Breast epithelium (tissue), 4 donors: ENCODE results near the gene ADNP. TPM values are rescaled to one million over a fixed set of nuclear protein-coding genes. Genes with fewer than 3 reads are reported as not detected.
A peak's percentile ranks its signal among the peaks of the same experiment; 100 is the strongest.

Experiments used
- DNase-seq, 2 donors: peaks; one replicate each; pipeline ENCODE4 v3.0.0-alpha.2; 2019; ENCODE audit warnings: low spot score in 2 of 2
- H3K27ac ChIP-seq, 2 donors: fragments of 200-600 bp; sonication (generic) in 1 of 2; one replicate each; pipeline ENCODE4 v1.5.1; 2016 to 2019; ENCODE audit warnings: mild to moderate bottlenecking in 1 of 2
- H3K27me3 ChIP-seq, 2 donors: fragments of 200-600 bp; sonication (generic) in 1 of 2; one replicate each; pipeline versions ENCODE4 v1.5.1 to v1.6.0; 2017 to 2019; ENCODE audit warnings: control low read depth in 1 of 2, mild to moderate bottlenecking in 1 of 2
- H3K36me3 ChIP-seq: fragments of 200-600 bp; one replicate; pipeline ENCODE4 v1.5.1; 2019
- H3K4me1 ChIP-seq, 2 donors: fragments of 200-600 bp; sonication (generic); one replicate each; pipeline ENCODE4 v1.5.1; 2016 to 2019; ENCODE audit warnings: control low read depth in 1 of 2
- H3K4me3 ChIP-seq, 3 donors: fragments of 200-600 bp; sonication (generic); 1 replicate in 2 of 3; 2 replicates in 1 of 3; pipeline ENCODE4 v1.5.1; 2016 to 2019; ENCODE audit warnings: mild to moderate bottlenecking in 3 of 3, moderate library complexity in 2 of 3
- H3K9me3 ChIP-seq, 2 donors: fragments of 200-600 bp; sonication (generic) in 1 of 2; one replicate each; pipeline ENCODE4 v1.5.1; 2016 to 2019; ENCODE audit warnings: control low read depth in 1 of 2
- CTCF ChIP-seq, 3 donors: fragments of 450-650 bp; IDR thresholded peaks; one replicate each; pipeline ENCODE4 v1.5.1; 2016 to 2017; ENCODE audit warnings: antibody characterized with exemption in 3 of 3, mild to moderate bottlenecking in 3 of 3, moderate library complexity in 3 of 3
- POLR2A ChIP-seq: fragments of 450-650 bp; IDR thresholded peaks from one replicate; pipeline ENCODE4 v1.6.1; 2016; ENCODE audit warnings: antibody characterized with exemption, mild to moderate bottlenecking, moderate library complexity
- POLR2AphosphoS5 ChIP-seq, 3 donors: sonication (generic); formaldehyde crosslinking; IDR thresholded peaks; one replicate each; pipeline ENCODE4 v1.6.1; 2017; ENCODE audit warnings: antibody characterized with exemption in 3 of 3
- intact Hi-C: fragments of 100-400 bp; cut with DNase I; formaldehyde crosslinking; loops from one replicate; pipeline ENCODE4 v1.15.1; 2023; ENCODE audit warnings: low total_unique reads
- total RNA-seq, 3 donors: library from RNA; depleted of rRNA; stranded (reverse); fragments of >200 nt; gene quantifications; one replicate each; pipeline ENCODE4 v1.1.0, GENCODE V29; 2016

Gene ADNP
- total RNA-seq, 3 donors from 2014 or later: 51.7 to 70.2 (median 60.0) TPM

- DNase-seq: peak; percentile 75 to 79
- TF ChIP-seq POLR2AphosphoS5 (IDR thresholded peaks at IDR 0.05): peak in 2 of 3 donors; percentile 3 to 11
- TF ChIP-seq CTCF (IDR thresholded peaks at IDR 0.05): peak in 2 of 3 donors; percentile 11 to 25
- TF ChIP-seq POLR2A: no peak
- Histone ChIP-seq H3K9me3 (no peaks in the 10 kb centered on the region), H3K4me3 (peak within 1 kb of the TSS; percentile 59 to 95 (median 92)), H3K27ac (peak within 1 kb of the TSS; percentile 94 to 96), H3K36me3 (no peaks in the 10 kb centered on the region), H3K27me3 (no peaks in the 10 kb centered on the region), H3K4me1 (peaks cover 0 to 23% of the 10 kb centered on the region in 2 donors)
- intact Hi-C loops: no loop called here
These were observed 27.6 kb upstream of the ADNP start, which contains the start of gene MOCS3 for GRCh38 chr20:50958615-50959542. Gene MOCS3, plus strand, starts transcription at chr20:50958818. Its CDS starts 25 bp downstream, at chr20:50958843.

- Histone ChIP-seq H3K4me3 (peak within 1 kb of the TSS; percentile 59 to 95 (median 92)), H3K9me3 (no peaks in the 10 kb centered on the region), H3K27ac (peak within 1 kb of the TSS; percentile 94 to 96), H3K36me3 (no peaks in the 10 kb centered on the region), H3K27me3 (no peaks in the 10 kb centered on the region), H3K4me1 (peaks cover 0 to 23% of the 10 kb centered on the region in 2 donors)
- DNase-seq: peak; percentile 82 to 91
- intact Hi-C loops: no loop called here
- TF ChIP-seq POLR2AphosphoS5 (IDR thresholded peaks at IDR 0.05) (peak; percentile 97 to 100 (median 98)), POLR2A (peak; percentile 62), CTCF (IDR thresholded peaks at IDR 0.05) (no peak)
These were observed 26.8 kb upstream of the ADNP start, which contains the start of gene DPM1 for GRCh38 chr20:50957798-50958614. Gene DPM1, minus strand, starts transcription at chr20:50958532. Its CDS starts 9 bp downstream, at chr20:50958523.

GRCh38 chr20:50957276-50957675 is 26.0 kb upstream of the ADNP start:
- peak overlapping the region in 1 of 2 donors; percentile 96 for H3K27ac ChIP-seq

GRCh38 chr20:50953821-50954220 is 22.6 kb upstream of the ADNP start:
- Histone ChIP-seq H3K4me3 (no peak overlapping the region), H3K27me3 (no peaks in the 10 kb centered on the region), H3K27ac (no peak overlapping the region), H3K4me1 (peaks cover 0 to 14% of the 10 kb centered on the region in 2 donors), H3K36me3 (no peaks in the 10 kb centered on the region), H3K9me3 (no peaks in the 10 kb centered on the region)
- no peak for DNase-seq
- TF ChIP-seq CTCF (IDR thresholded peaks at IDR 0.05) (no peak), POLR2AphosphoS5 (IDR thresholded peaks at IDR 0.05) (no peak), POLR2A (no peak)
- intact Hi-C loops: no loop called here

More at GRCh38 chr20:50957276-50957675, 26.0 kb upstream of the ADNP start:
- peak overlapping the region; percentile 59 to 95 (median 92) for H3K4me3 ChIP-seq
- H3K9me3 ChIP-seq: no peaks in the 10 kb centered on the region
- DNase-seq: no peak
- TF ChIP-seq POLR2A: no peak
- no peak for TF ChIP-seq CTCF (IDR thresholded peaks at IDR 0.05)
- no peak for TF ChIP-seq POLR2AphosphoS5 (IDR thresholded peaks at IDR 0.05)
- no peaks in the 10 kb centered on the region for H3K27me3 ChIP-seq
- intact Hi-C loops: no loop called here
- H3K4me1 ChIP-seq: peaks cover 0 to 23% of the 10 kb centered on the region in 2 donors
- H3K36me3 ChIP-seq: no peaks in the 10 kb centered on the region
